Mammary epithelial cell (primary cell): ENCODE measurements around the gene DCAF8L1.

Experiments
- CTCF ChIP-seq, 2 donors: IDR thresholded peaks in 1 of 2; conservative IDR thresholded peaks in 1 of 2; 2 replicates each; pipeline ENCODE4 v1.5.1; 2011 to 2012; ENCODE audit warnings: inconsistent platforms in 2 of 2, low read length in 2 of 2, mild to moderate bottlenecking in 2 of 2, control low read depth in 1 of 2, low read depth in 1 of 2; ENCODE audit not compliant: insufficient read depth in 1 of 2; ENCODE audit errors: extremely low read depth in 1 of 2
- EZH2 ChIP-seq: IDR thresholded peaks from 2 replicates; pipeline ENCODE4 v1.6.1; 2012; ENCODE audit warnings: low read length, inconsistent platforms, borderline replicate concordance

GRCh38 chrX:27987862-27988646, 6.8 kb upstream of the DCAF8L1 start:
- TF ChIP-seq CTCF (conservative IDR thresholded peaks at IDR 0.05 in 1 of 2, IDR thresholded peaks at IDR 0.05 in 1 of 2; ENCODE audit: extremely low read depth in 1 of 2, insufficient read depth in 1 of 2, low read depth in 1 of 2, low read length in 2 of 2) (no peak), EZH2 (no peak)
